Smooth muscle cell (in vitro differentiated cells): ENCODE measurements around the gene UBE4B. TPM values are rescaled to one million over a fixed set of nuclear protein-coding genes. Genes with fewer than 3 reads are reported as not detected.

ENCODE experiments used
- DNase-seq: peaks from one replicate; lab custom pipeline; 2025; ENCODE audit not compliant: unreplicated experiment; lab: John Stamatoyannopoulos, UW
- H2AFZ ChIP-seq: fragments of 200-600 bp; sonication (generic); 2 replicates; pipeline ENCODE4 v1.6.0; 2016; ENCODE audit warnings: antibody characterized with exemption, low read depth, mild to moderate bottlenecking
- H3F3A ChIP-seq: fragments of 200-600 bp; sonication (generic); 2 replicates; pipeline ENCODE4 v1.6.0; 2017; ENCODE audit warnings: antibody characterized with exemption, low read depth
- H3K27ac ChIP-seq: fragments of 200-600 bp; sonication (generic); 2 replicates; pipeline ENCODE4 v1.5.1; 2016; ENCODE audit warnings: low read depth, mild to moderate bottlenecking
- H3K27me3 ChIP-seq: fragments of 200-600 bp; sonication (generic); 2 replicates; pipeline ENCODE4 v1.6.1; 2016; ENCODE audit warnings: low read depth, mild to moderate bottlenecking
- H3K36me3 ChIP-seq: fragments of 200-600 bp; sonication (generic); 2 replicates; pipeline ENCODE4 v1.5.1; 2016; ENCODE audit warnings: low read depth
- H3K4me1 ChIP-seq: fragments of 200-600 bp; sonication (generic); 2 replicates; pipeline ENCODE4 v1.5.1; 2016; ENCODE audit warnings: low read depth
- H3K4me2 ChIP-seq: fragments of 200-600 bp; sonication (generic); 2 replicates; pipeline ENCODE4 v1.6.0; 2016; ENCODE audit warnings: mild to moderate bottlenecking
- H3K4me3 ChIP-seq: fragments of 200-600 bp; sonication (generic); 2 replicates; pipeline ENCODE4 v1.5.1; 2016; ENCODE audit warnings: mild to moderate bottlenecking
- H3K79me2 ChIP-seq: fragments of 200-600 bp; sonication (generic); 2 replicates; pipeline ENCODE4 v1.6.0; 2016; ENCODE audit warnings: low read depth, mild to moderate bottlenecking
- H3K9ac ChIP-seq: fragments of 200-600 bp; sonication (generic); 2 replicates; pipeline ENCODE4 v1.6.0; 2016; ENCODE audit warnings: low read depth
- H3K9me3 ChIP-seq: fragments of 200-600 bp; sonication (generic); replicated peaks from 2 replicates; pipeline ENCODE4 v1.5.1; 2016; ENCODE audit warnings: low read depth
- H4K20me1 ChIP-seq: fragments of 200-600 bp; sonication (generic); 2 replicates; pipeline ENCODE4 v1.6.0; 2016; ENCODE audit warnings: low read depth
- CTCF ChIP-seq: fragments of 200-600 bp; sonication (generic); IDR thresholded peaks from 2 replicates; pipeline ENCODE4 v1.5.1; 2017; ENCODE audit warnings: borderline replicate concordance, mild to moderate bottlenecking, antibody characterized with exemption; ENCODE audit not compliant: insufficient read depth, poor library complexity, severe bottlenecking
- WGBS: methylation state at CpG from one replicate; pipeline ENCODE4 v1.1.7; 2016; ENCODE audit warnings: low lambda C conversion rate; 5-methylcytosine and 5-hydroxymethylcytosine counted together
- polyA plus RNA-seq: library from polyadenylated mRNA; unstranded; fragments of >200 nt; fragmentation: Nextera tagmentation; extraction: Ambion mirVana; gene quantifications from 2 replicates; pipeline ENCODE4 v1.2.1, GENCODE V29; 2016
- total RNA-seq: library from RNA; depleted of rRNA; stranded (reverse); fragments of >200 nt; gene quantifications from 2 replicates; pipeline ENCODE4 v1.2.3, GENCODE V29; 2014

UBE4B gene
- total and polyA plus RNA-seq, 2 experiments from 2014 or later: 20.9 to 54.7 TPM

GRCh38 chr1:10149231-10149630 is 116.5 kb downstream of the UBE4B start:
- no peak for DNase-seq
- Histone ChIP-seq H3K4me1 (no peaks in the 10 kb centered on the region), H3K9me3 (no peaks in the 10 kb centered on the region), H3K27me3 (no peaks in the 10 kb centered on the region), H2AFZ (no peak overlapping the region), H3K79me2 (no peaks in the 10 kb centered on the region), H3F3A (no peaks in the 10 kb centered on the region), H3K36me3 (peaks cover 6% of the 10 kb centered on the region), H3K9ac (no peak overlapping the region), H4K20me1 (no peaks in the 10 kb centered on the region), H3K4me3 (no peak overlapping the region), H3K4me2 (no peak overlapping the region), H3K27ac (no peak overlapping the region)
- TF ChIP-seq CTCF: no peak

GRCh38 chr1:10152709-10153284 is 120.0 kb downstream of the UBE4B start:
- peak; percentile 61 for TF ChIP-seq CTCF
- 90% methylated on average over 8 of the region's 8 CpGs for WGBS

DNA sequence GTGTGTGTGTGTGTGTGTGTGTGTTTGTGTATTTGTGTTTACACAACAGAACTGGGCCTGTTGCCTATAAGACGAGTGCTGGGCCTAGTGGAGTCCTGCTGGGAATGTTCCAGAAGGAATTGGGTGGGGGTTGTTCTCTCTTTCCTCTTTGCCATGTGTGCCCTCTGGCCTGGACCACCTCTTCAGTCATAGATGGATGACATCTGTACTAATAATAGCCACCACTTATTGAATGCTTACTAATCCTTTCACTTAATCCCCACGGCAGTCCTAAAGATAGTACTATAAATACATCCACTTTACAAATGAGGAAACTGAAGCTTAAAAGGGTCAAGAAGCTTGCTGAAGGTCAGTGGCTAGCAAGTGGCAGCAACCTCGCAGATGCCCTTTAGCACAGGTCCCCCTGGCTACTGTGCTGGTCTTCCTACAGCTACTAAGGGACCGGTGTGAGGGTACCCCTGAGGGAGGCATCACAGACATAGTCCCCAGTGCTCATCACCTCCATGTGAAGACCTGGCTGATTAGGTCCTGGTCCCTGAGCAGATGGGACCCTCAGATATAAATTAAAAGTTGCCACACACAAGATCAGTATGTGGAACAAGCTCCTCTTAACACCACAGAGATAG is 122.4 kb downstream of the UBE4B start:
- TF ChIP-seq CTCF: no peak
- no peaks in the 10 kb centered on the region for H3K9me3 ChIP-seq
- DNase-seq: no peak

More at GRCh38 chr1:10152709-10153284, 120.0 kb downstream of the UBE4B start:
- no peaks in the 10 kb centered on the region for H3K79me2 ChIP-seq
- no peak for DNase-seq
- H4K20me1 ChIP-seq: no peaks in the 10 kb centered on the region
- H3K4me1 ChIP-seq: no peaks in the 10 kb centered on the region
- no peaks in the 10 kb centered on the region for H3K27me3 ChIP-seq
- no peaks in the 10 kb centered on the region for H3K9me3 ChIP-seq
- no peak overlapping the region for H2AFZ ChIP-seq
- no peak overlapping the region for H3K4me3 ChIP-seq
- H3K27ac ChIP-seq: no peak overlapping the region
- no peaks in the 10 kb centered on the region for H3F3A ChIP-seq
- H3K36me3 ChIP-seq: peaks cover 6% of the 10 kb centered on the region
- no peak overlapping the region for H3K4me2 ChIP-seq
- H3K9ac ChIP-seq: no peak overlapping the region

GRCh38 chr1:10160173-10160572 is 127.4 kb downstream of the UBE4B start:
- no peak for DNase-seq
- no peak overlapping the region for H3K4me3 ChIP-seq
- no peaks in the 10 kb centered on the region for H3F3A ChIP-seq
- H3K36me3 ChIP-seq: no peaks in the 10 kb centered on the region
- no peak overlapping the region for H3K9ac ChIP-seq
- H4K20me1 ChIP-seq: no peaks in the 10 kb centered on the region
- H3K4me1 ChIP-seq: no peaks in the 10 kb centered on the region
- no peak for TF ChIP-seq CTCF
- H3K9me3 ChIP-seq: no peaks in the 10 kb centered on the region
- no peak overlapping the region for H3K27ac ChIP-seq
- H3K79me2 ChIP-seq: no peaks in the 10 kb centered on the region
- no peak overlapping the region for H3K4me2 ChIP-seq
- WGBS: 96% methylated on average over 3 of the region's 3 CpGs
- no peak overlapping the region for H2AFZ ChIP-seq
- no peaks in the 10 kb centered on the region for H3K27me3 ChIP-seq

More for the DNA sequence above, 122.4 kb downstream of the UBE4B start:
- peaks cover 3% of the 10 kb centered on the region for H3K36me3 ChIP-seq
- H3K27ac ChIP-seq: no peak overlapping the region
- 54% methylated on average over 4 of the region's 4 CpGs for WGBS
- H3K79me2 ChIP-seq: no peaks in the 10 kb centered on the region
- H3K4me3 ChIP-seq: no peak overlapping the region
- H3K27me3 ChIP-seq: no peaks in the 10 kb centered on the region
- no peak overlapping the region for H3K9ac ChIP-seq
- H3K4me1 ChIP-seq: no peaks in the 10 kb centered on the region
- no peak overlapping the region for H2AFZ ChIP-seq
- no peaks in the 10 kb centered on the region for H4K20me1 ChIP-seq
- H3F3A ChIP-seq: no peaks in the 10 kb centered on the region
- no peak overlapping the region for H3K4me2 ChIP-seq
